Hepatocyte (in vitro differentiated cells): ENCODE results near the gene TAAR9.

Experiments
- EZH2 ChIP-seq: fragments of 200-600 bp; sonication (generic); IDR thresholded peaks from 2 replicates; pipeline ENCODE4 v1.6.1; 2016; ENCODE audit warnings: antibody characterized with exemption, mild to moderate bottlenecking, borderline replicate concordance
- EZH2phosphoT487 ChIP-seq: fragments of 200-600 bp; sonication (generic); IDR thresholded peaks from one replicate; pipeline ENCODE4 v1.6.1; 2018; ENCODE audit warnings: antibody characterized with exemption, mild to moderate bottlenecking, low read depth, moderate library complexity; ENCODE audit not compliant: unreplicated experiment, severe bottlenecking
- TF ChIP-seq, protein P1 (sequence below): fragments of 200-600 bp; sonication (generic); IDR thresholded peaks from 2 replicates; pipeline ENCODE4 v1.5.1; 2016; ENCODE audit warnings: antibody characterized with exemption, mild to moderate bottlenecking; ENCODE audit not compliant: poor library complexity

DNA sequence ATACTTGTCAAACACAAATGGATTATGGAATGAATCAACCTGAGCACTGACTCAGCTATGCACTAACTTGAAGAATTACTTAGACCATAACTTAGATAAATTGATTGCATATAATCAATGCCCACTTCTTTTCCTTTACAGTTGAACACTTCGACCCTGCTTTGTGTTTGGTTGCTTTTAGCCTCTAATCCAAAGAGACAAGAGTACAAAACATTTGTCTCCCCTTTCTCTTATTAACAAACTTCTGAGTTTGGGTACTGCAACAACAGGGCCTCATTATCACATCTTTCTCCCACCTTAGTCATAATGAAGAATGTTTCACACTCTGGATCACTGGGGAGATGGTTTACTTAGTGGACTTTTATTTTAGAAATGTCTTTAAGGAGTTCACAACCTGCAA is 29.5 kb downstream of the TAAR9 start:
- TF ChIP-seq, protein P1, sequence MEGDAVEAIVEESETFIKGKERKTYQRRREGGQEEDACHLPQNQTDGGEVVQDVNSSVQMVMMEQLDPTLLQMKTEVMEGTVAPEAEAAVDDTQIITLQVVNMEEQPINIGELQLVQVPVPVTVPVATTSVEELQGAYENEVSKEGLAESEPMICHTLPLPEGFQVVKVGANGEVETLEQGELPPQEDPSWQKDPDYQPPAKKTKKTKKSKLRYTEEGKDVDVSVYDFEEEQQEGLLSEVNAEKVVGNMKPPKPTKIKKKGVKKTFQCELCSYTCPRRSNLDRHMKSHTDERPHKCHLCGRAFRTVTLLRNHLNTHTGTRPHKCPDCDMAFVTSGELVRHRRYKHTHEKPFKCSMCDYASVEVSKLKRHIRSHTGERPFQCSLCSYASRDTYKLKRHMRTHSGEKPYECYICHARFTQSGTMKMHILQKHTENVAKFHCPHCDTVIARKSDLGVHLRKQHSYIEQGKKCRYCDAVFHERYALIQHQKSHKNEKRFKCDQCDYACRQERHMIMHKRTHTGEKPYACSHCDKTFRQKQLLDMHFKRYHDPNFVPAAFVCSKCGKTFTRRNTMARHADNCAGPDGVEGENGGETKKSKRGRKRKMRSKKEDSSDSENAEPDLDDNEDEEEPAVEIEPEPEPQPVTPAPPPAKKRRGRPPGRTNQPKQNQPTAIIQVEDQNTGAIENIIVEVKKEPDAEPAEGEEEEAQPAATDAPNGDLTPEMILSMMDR = no peak
- TF ChIP-seq EZH2phosphoT487 = no peak
- no peak for TF ChIP-seq EZH2
